ENCODE measurements around the gene XXYLT1.
"Not testable (repeated sequence)": the region's sequence is repeated elsewhere in the genome, so short reads cannot be mapped to it uniquely, and the experiment has no call there.

XXYLT1 gene

DNA sequence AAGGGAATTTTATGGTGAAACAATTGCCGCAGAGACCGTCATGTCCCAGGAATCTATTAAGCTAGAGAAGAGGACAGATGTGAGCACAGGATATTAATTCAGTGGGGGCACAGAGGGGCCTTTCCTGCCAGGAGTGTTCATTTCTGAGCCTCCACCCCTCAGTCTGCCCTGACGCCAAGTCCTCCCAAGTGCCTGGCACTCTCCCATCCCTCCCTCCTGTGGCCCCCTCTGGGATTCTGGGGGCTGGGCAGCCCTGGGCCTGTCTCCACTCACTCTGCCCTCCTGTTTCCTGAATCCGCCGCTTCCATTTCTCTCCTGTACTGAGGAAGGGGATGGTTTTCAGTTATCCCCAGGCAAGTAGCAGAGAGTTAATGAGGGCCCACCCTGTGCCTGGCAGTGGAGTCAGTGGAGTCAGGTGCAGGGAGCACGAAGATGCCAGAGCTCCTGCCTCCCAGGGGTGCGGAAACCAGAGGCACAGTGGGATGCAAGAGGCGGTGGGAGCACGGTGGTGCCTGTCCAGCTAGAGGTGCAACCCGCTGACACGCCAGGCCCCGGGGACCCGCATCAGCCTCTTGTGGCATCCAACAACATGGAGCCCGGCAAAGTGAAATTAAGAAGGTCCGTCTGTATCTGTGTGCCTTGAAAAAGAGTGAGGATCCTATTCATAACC lies 212.5 kb downstream of the XXYLT1 start:
- DNase-seq: no peak

DNA sequence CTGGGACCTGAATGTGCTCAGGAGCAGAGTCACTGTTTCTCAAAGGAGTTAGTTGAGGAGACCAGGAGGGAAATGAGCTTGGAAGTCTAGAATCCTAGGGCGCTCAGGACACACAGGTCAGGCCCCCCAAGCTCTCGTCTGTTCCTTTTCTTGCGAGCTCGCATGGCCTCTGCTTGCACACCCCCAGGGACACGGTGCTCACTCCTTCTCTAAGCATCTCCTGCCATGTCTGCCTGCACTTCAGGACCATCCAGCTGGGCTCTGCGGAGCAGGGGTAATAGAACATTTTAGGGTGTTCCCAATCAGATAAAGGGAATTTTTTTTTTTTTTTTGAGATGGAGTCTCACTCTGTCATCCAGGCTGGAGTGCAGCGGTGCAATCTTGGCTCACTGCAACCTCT lies 213.2 kb downstream of the XXYLT1 start:
- no peak for DNase-seq

DNA sequence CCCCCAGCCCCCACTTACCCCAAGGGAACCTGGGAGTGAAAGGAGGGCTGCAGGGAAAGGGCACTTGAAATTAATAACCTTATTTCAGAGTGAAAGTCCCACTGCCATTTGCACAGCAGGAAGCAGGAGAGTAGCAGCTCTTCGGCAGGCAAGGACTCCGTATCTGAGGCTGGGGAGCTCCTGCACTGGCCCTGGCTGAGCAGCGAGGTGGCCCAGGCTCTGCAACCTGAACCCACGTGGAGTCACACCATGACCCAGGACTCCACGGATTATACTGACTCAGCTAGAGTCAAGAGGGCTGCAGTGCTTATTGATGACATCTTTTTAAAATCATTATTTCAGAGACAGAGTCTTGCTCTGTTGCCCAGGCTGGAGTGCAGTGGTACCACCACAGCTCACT lies 214.5 kb downstream of the XXYLT1 start:
- DNase-seq: no peak

DNA sequence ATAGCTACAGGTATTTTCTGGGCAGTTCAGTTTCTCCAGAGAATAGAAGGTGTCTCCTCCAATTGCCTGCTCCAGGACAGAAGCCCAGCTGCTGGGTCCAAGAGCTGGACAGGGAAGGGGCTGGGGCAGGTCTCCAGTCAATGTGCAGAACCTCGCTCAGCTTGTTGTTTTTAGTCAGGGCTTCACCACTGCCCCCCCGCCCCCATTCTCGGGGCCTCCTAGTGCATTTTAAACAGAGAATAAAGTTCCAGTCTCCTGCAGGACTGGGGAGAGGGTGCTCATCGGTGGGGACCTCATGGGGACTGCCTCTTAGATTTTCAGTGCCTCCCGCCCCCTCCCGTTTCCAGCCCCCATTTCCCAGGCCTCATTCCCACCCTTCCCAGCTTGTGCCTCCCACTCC lies 216.6 kb downstream of the XXYLT1 start:
- DNase-seq: no peak

DNA sequence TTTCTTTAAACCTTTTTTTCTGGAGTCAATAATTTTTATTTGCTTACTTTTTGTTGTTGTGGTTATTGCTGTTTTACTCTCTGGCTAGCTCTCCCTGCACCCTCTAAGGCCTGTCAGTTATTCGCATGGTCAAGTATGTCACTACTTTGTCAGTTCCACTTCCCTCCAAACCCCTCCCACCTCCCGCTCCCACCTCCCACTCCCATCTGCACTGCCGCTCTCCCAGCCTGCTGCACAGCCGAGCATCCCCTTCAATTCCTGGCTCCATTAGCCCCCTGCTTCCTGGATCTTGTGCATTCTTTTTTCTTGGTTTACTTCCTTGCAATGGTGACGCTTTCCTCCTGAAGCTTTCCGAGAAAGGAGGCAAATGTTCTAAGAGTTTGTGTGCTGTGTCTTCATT lies 218.0 kb downstream of the XXYLT1 start:
- DNase-seq: no peak

DNA sequence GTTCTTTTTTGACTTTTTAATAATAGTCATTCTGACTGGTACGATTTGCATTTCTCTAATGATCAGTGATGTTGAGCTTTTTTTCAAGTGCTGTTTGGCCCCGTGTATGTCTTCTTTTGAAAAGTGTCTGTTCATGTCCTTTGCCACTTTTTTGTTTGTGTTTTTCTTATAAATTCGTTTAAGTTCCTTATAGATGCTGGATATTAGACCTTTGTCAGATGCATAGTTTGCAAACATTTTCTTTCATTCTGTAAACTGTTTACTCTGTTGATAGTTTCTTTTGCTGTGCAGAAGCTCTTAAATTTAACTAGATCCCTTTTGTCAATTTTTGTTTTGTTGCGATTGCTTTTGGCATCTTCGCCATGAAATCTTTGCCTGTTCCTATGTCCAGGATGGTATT lies 220.7 kb downstream of the XXYLT1 start:
- not testable (repeated sequence) for DNase-seq

DNA sequence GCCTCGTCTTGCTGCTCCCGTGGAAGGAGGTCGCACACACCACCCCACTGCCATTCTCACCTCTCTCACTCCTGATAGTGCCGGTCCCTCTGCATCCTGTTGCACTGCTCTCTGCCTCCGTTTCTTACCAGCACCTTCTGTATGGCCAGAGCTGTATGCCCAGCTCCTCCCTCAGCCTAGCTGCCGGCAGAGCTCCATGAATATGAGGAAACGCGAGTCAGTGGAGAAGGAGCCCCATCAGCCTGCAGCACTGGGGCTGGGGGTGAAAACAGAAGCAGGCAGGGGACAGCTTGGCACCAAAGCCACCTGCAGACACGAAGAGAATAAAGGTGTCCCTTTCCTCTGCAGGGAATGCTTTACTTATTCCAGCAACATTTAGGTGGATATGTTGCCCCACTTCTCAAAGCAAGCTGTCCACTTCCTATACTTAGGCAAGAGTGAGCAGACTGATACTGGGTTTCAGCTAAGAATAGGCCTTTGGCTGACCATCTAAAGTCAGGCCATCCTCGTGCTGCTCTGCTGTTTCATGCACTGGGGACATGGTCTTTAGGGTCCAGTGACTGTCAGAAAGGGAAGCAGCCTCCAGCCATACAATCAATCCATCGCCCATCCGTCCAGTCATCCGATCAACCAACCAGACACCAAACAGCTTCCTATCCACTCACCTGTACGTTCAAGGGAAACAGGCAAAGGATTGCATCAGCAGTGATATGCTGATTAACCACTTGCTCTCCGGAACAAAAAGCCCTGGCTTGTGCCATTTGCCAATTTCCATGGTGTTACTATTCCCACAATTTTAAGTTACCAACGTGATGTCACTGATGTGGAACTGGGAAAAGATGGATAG lies 222.7 kb downstream of the XXYLT1 start:
- no peak for DNase-seq

DNA sequence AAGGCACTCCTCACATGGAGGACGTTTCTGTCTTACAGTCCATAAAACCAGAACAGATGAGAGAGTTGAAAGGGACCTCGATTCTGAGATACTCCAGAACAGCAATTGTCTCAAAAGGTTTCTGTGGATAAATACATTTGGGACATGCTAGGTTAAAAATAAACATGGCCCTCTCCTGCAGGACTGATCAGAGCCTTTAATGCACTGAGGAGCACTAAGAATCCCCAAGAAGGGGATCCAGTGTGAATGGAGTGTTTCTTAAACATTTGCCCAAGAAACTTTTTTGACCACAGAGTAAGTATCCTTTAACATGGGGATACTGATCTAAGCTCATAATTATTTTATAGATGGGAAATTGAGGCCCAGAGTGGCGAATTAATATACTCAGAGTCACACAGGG lies 223.4 kb downstream of the XXYLT1 start:
- no peak for DNase-seq

DNA sequence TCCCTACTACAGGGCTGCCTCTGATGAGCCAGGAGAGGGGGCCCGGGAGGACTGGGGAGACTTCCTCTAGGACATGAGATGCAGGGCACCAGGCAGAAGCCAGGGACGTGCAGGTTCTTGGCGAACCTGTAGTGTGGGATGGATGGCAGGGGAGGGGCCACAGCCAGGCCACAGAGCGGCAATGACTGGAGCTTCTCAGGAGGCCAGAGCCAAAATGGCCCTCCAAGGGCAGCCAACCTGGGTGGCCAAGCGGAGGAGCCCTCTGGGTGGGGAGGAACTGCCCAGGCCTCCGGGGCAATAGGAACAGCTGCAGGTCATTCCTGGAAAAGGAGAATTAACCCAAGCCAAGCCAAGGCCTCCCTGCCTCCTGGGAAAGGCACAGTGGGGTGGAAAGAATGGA lies 224.5 kb downstream of the XXYLT1 start:
- no peak for DNase-seq

DNA sequence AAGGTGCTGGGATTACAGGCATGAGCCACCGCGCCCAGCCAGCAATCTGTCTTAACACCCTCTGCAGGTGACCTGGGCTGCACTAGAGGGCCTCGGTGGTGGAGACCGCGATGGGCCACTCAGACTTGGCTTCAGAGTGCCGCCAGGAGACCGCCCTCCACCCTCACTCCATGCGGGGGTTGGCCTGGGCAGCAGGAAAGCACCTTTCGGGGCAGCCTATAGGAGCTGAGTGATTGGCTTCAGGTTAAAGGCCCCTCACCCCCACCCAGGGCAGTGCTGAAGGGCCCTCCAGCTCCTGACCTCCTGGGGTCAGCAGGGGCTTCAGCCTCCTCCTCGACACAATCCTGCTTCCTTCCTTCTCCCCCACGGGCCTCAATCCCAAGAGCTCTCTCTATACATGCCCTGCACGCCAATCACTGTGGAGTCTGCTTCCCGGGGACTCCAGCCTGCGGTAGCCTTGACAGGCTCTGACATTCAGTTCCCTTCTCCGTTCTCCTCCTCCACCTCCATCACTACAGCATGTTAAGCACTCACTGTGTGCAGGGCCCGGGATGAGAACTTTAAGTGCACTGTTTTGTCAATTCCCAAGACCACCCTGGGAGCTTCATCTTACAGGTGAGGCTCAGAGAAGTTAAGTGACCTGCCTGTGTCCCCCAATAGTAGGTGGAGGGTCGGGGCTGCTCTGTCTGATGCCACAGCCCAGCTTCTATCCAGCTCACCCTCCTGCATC lies 225.3 kb downstream of the XXYLT1 start:
- no peak for DNase-seq

DNA sequence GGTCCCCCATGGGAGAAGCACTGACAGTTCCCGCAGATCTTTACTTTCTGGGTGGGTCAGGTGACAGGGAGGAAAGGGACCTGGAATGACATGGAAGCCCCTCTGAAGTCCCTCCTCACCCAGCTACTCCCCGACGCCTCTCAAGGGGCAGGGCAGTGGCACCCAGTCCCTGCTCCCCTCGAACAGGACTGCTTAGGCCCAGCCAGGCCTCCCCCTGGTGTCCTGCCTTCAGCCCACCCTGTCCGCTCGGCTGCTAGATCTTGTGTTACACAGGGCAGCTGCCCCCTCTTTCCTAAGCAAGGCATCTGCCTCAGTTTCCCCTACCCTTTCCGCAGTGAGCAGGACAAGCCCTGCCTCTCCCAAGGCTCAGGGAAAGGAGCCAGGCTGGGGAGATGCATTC lies 226.5 kb downstream of the XXYLT1 start:
- DNase-seq: no peak

DNA sequence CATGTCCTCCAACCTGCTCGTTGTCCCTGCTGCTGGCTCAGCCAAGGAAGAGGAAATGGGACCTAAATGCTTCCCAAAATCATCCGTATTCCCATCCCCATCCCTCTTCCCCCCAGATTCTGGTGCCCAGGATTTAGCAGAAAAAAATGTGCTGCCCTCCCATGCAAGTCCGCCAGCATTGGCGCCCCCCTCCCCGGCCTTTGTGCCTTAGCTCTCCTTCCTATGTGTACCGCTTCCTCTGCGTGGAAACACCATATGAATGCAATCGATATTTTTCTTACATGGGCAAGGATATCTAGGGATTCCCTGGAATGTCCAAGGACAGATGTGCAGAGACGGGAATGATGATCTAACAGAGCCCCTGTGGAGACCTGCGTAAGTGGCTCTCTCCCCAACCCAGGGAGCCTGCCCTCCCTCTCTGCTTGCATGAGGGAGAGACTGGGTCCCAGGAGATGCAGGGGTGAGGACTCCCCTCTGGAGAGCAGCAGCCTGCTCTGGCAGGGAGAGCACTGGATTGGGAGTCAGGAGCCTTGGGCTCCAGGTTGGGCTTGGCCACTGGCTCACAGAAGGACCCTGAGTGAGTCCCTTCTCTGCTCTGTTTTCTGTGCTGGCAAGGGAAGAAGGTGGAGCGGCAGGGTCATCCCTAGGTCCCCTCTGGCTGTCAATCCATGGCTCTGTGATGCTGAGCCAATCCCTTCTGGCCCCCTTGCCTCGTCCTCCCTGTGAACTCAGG lies 227.2 kb downstream of the XXYLT1 start:
- DNase-seq: no peak

DNA sequence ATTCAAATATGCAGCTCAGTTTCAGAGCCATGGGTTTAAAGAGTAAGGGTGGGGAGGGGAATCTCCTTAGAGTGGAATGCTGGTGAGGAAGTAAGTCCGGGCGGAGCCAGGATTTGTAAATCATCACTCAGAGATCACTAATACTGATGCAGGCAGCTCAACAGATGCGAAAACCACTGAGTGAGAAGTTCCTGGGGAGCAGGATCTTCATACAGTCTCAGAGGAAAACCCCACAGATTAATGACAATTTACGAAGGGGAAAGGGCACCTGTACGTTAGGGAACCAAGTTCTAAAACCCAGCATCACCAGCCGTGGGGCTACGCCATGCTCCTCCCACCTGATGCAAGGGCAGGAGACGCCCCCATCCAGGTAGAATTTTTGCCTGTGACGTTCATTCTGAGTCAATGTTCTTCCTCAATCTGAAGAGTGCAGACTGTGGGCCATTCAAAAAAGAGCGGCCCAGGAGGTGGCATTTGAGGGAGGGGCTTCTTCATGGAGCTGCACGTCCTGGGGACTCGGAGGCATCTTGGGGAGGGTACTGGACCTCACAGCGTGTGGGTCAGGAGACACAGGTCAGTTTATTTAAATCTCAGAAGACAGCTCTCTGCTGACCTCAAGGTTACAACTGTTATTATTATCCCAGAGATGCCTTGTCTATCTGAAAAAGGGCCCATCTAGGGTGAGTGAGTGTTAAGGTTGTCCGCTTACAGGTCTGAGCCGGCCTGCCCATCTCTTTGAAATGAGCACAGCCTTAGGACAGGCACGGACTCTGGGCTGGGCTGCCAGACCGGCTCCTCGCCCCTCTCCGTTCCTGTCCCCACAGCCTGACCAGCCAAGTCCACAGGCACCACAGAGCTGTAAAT lies 228.0 kb downstream of the XXYLT1 start:
- DNase-seq: no peak

DNA sequence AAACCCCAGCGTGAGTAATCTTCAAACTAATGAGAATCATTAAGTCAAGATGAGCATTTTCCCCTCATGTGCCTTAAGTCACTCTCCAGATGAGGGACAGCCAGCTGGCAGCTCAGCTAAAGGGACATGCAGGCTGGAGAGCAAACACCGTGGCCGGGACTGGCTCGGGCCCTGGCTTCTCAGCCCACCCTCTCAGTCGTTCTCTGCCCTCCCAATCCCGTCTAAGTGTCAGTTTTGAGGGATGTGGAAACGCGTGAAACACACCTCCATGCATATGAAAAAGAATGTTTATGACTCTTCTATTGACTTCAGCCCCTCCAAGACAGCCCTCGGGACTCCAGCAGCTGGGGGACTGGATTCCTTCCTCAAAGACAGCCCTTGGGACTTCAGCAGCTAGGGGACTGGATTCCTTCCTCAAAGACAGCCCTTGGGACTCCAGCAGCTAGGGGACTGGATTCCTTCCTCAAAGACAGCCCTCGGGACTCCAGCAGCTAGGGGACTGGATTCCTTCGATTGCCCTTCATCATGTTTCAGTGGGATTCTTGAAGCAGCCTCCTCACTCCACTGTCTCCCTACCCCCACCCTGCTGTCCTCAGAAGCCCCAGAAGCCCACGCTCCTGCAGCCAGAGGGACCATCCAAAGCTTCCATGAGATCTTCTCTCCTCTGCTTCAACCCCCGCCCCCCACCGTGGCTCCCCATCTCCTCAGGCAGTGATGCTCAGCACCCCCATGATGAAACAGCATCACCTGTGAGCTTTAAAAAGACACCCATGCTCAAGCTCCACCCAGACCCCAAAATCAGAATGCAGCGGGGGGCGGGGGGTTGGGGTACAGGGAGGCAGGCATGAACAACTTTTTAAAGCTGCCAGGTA lies 228.9 kb downstream of the XXYLT1 start:
- DNase-seq: no peak

DNA sequence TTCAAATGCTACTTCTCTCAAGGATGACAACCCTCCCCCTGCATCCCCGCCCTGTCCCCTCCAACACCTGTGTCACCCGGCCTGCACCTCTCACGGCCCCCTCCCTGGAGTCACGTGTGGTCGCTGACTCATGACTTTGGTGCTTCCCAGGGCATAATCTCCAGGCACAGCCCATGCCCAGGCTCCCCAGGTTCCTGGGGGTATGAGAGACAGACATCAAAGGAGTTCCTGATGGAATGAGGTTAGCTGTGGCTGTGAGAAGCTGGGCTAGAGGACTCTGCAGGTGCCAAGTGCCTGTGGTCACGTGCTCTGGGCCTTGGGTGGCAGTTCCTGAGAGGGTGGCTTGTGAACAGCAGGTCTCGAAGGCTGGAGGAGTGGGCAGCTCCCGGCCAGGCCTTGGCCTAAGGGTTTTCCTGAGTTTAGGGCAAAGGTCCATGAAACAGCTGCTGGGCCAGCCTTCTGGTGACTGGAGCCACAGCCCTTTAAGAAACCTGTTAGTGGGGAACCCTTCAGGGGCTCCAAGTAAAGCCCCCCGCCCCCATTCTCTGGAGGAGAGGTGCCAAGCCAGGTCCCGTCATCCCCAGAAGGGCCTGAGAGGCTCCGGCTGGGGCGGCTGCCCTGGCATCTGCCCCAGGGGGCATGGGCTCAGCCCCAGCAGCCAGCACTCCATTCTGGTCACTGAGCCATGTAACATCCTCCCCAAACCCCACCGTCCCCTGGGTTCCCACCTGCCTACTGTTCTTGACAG lies 230.0 kb downstream of the XXYLT1 start:
- DNase-seq: no peak

DNA sequence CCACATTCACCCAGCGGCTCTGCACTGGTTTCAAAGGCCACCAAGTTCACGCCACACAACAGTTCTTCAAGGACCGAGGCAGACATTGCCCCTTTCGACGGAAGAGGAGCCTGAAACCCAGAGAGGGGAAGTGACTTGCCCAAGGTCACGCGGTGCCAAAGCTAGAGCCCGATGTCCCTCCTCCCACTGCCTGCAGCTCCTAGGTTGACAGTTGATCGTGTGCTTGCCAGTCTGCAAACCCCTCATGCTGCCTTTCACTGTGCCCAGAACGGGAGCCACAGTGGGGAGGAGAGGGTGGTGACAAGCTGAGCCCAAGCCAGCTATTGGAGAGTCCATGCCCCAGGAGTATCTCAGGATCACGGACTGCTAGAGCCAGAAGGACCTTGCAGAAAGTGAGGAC lies 230.9 kb downstream of the XXYLT1 start:
- DNase-seq: no peak

DNA sequence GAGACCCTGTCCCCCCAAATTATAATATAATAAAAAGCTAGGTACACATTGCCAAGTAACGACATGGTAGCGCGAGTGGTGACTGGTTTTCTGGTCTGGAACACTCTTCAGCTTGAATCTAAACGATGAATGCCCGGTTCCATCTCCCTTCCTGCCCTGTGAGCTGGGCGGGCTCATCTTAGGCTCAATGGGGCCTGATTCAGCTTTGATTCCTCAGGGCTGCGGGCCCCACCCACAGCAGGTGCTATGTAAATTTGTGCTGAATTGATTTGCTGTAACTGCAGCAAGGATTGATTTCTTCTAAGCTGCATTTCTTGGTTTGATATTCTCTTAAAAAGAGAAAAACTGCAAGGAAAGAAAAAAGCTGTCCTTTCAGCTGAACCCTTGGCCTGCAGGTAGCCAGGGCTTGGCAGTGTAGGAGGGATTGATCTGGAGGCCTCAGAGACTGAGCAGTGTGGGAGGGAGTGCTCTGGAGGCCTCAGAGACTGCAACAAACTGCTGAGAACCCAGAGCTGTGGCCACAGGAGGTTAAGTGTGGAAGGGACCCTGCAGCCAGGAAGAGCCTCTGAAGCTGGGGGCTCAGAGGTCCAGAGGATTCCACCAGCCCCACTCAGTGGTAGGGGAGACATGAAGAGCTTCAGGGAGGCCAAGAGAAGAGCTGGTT lies 231.6 kb downstream of the XXYLT1 start:
- DNase-seq: no peak

DNA sequence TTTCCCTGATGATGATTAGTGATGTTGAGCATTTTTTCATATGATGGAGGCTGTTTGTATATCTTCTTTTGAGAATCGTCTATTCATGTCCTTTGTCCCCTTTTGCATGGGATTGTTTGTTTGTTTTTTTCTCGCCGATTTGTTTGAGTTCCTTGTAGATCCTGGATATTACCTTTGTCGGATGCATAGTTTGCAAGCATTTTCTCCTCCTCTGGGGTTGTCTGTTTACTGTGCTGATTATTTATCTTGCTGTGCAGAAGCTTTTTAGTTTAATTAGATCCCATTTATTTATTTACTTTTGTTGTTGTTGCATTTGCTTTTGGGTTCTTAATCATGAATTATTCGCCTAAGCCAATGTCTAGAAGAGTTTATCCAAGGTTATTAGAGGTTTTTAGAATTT lies 232.8 kb downstream of the XXYLT1 start:
- no peak for DNase-seq

DNA sequence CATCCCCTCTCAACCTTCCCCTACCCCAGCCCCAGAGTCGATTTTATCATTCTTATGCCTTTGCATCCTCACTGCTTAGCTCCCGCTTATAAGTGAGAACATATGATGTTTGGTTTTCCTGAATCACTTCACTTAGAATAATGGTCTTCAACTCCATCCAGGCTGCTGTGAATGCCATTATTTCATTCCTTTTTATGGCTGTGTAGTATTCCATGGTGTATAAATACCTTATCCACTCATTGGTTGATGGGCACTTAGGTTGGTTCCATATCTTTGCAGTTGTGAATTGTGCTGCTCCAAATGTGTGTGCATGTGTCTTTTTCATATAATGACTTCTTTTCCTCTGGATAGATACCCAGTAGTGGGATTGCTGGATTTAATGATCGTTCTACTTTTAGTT lies 233.4 kb downstream of the XXYLT1 start:
- not testable (repeated sequence) for DNase-seq

DNA sequence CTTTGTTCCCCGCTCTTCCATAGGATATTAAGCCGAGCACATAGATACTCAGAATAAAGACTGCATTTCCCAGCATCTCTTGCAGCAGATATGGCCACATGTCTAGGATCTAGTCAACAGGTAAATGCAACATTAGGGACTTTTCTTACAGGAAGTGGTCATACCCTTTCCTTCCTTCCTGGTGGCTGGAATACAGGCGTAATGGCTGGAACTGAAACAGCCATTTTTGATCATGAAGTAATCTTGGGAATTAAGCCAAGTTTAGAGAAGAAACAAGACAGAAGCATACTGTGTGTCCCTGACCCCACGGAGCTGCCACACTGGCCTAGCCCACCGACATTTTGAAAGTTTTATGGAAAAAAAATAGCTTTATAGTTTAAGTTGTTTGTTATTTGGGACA lies 234.0 kb downstream of the XXYLT1 start:
- no peak for DNase-seq
